Subcutaneous adipose tissue (tissue), 4 donors: ENCODE measurements around the gene SLC26A11. TPM values are rescaled to one million over a fixed set of nuclear protein-coding genes. Genes with fewer than 3 reads are reported as not detected.

Experiments used
- CTCF ChIP-seq: fragments of 450-650 bp; IDR thresholded peaks from one replicate; pipeline ENCODE4 v1.5.1; 2016; ENCODE audit warnings: low read depth, mild to moderate bottlenecking, control low read depth, antibody characterized with exemption, moderate library complexity
- total RNA-seq, 4 donors: library from RNA; depleted of rRNA; stranded (reverse); fragments of >200 nt; gene quantifications; one replicate each; pipeline ENCODE4 v1.1.0, GENCODE V29; 2016

The SLC26A11 gene
- total RNA-seq, 4 donors from 2014 or later: 4.7 to 31.4 (median 13.0) TPM

- TF ChIP-seq CTCF: no peak
Measured at GRCh38 chr17:80285237-80285920, 65.2 kb downstream of the SLC26A11 start.

DNA sequence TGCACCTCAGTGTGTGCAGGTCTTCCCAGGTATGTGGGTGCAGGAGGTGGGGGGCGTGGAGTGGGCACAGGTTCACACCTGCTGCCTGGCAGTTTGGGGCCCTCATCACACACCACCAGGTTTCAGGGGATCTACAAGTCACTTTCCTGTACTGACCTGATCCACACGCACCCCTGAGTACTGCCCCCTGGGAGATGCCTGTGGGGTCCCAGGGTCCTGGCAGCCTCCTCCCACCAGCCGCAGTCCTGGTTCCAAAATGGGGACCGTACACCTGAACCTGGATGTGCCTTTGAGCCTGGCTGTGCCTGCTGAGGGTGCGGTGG is 66.4 kb downstream of the SLC26A11 start:
- no peak for TF ChIP-seq CTCF

DNA sequence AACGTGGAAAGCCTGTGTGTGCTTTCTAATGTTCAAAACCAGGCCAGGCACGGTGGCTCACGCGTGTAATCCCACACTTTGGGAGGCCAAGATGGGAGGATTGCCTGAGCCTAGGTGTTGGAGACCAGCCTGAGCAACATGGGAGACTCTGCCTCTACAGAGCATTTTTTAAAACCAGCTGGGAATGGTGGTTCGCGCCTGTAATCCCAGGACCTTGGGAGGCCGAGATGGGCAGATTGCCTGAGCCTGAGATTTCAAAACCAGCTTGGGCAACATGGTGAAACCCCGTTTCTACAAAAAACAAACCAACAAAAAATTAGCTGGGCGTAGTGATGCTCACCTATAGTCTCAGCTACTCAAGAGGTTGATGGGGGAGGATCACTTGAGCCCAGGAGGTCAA is 66.8 kb downstream of the SLC26A11 start:
- TF ChIP-seq CTCF: no peak

GRCh38 chr17:80287806-80288567 is 67.8 kb downstream of the SLC26A11 start:
- TF ChIP-seq CTCF: no peak

DNA sequence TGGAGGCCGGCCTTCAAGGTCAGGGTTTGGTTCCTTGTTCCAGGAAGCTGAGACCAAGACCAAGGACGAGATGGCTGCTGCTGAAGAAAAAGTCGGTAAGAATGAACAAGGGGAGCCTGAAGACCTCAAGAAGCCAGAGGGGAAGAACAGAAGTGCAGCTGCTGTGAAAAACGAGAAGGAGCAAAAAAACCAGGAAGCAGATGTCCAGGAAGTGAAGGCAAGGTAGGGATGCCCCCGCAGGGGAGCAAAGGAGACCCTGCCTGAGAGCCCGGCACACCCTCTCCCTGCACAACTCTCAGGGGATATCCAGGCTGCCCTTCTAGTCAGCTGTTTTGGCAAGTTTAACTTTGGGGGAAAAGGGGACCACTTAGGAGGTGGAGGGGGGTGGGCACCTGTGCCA is 69.4 kb downstream of the SLC26A11 start:
- no peak for TF ChIP-seq CTCF

GRCh38 chr17:80290156-80290555 is 69.9 kb downstream of the SLC26A11 start:
- no peak for TF ChIP-seq CTCF

GRCh38 chr17:80291260-80291659 is 71.0 kb downstream of the SLC26A11 start:
- no peak for TF ChIP-seq CTCF
